NCI-H1092 treated with DMSO at 0.1 percent for 48 hours (cell line): Measurements from ENCODE around the gene PKDCC.
A peak's percentile ranks its signal among the peaks of the same experiment; 100 is the strongest.
"Not testable (repeated sequence)": the region's sequence is repeated elsewhere in the genome, so short reads cannot be mapped to it uniquely, and the experiment has no call there.

Experiments used
- DNase-seq: peaks from one replicate; lab custom pipeline; 2025; lab: John Stamatoyannopoulos, UW

The PKDCC gene

DNA sequence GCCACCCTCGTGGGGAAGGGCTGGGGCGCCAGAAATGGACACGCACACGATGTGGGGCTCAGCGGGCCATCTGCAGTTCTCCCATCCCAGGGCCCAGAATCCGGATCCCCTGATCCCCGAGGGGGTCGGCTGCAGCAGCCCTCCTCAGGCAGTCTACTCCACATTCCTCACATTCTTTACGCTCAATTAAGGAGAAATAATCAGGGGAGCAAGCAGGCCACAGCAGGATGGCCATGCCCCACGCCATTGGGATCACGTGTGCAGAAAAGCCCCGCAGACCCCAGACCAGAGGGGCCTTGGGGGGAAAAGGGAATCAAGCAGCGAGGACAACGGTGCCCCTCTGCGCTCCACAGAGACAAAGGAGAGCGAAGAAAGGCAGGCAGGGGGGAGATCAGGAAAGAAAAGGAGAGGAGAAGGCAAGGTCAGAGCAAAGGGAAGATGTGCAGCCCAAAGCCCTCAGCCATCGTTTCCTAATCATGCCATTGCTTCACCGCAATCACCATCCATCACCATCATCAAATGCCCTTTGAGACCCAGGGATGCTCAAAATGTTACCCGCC, 17.5 kb upstream of the PKDCC start:
- no peak for DNase-seq

DNA sequence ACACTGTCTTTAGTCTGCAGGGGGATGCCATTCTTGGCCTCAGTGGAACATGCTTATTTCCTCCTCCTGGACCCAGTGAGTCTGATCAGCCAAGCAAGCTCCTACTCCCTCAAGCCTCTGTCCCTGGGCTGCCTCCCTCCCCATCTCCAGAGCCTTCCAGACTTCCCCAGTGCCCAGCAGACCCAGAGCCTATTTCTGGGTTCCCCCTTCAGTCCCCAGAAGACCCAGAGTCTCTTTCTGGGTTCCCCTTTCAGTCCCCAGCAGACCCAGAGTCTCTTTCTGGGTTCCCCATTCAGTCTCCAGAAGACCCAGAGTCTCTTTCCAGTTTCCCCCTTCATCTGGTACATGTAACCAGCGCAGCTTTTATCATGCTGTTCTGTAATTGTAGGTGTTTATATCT, 17.0 kb upstream of the PKDCC start:
- no peak for DNase-seq

DNA sequence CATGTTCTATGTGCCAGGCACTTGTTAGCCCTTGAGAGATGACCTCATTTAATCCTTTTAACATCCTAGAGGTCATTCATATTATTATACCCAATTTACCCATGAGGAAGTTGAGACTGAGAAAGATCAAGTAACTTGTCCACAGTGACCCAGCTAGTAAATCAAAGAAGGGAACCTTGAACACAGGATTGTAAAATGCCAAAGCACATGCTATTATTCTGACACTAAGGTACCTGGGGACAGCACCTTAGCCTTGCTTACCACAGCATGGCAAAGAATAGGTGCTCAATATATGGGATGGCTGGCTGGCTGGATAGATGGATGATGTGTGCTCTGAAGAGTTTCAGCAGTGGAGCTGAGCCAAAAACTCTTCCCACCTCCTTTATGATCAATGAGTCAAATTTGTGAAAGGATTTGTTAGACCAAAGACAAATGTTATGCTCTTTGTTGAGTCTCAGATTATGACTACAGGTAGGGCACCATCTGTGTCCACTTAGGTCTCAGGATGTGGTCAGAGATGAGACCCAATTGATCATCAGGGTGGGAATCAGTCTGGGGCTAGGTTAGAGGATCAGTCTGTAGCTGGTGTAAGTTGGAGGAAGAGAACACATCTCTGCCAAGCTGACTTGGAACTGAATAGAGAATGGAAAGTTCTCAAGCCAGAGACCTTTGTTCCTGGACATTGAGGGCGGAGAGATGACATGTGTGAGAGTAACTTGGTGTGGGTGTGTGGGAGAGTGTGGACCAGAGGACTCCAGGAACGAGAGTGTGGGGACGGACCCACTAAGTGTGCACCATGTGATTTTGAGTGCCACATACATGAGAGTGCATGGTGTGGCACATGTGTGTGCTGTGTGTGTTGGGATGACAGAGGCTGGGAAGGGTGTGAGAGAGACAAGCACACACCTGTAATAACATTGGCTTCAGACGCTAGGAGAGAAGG, 16.3 kb upstream of the PKDCC start:
- no peak for DNase-seq

DNA sequence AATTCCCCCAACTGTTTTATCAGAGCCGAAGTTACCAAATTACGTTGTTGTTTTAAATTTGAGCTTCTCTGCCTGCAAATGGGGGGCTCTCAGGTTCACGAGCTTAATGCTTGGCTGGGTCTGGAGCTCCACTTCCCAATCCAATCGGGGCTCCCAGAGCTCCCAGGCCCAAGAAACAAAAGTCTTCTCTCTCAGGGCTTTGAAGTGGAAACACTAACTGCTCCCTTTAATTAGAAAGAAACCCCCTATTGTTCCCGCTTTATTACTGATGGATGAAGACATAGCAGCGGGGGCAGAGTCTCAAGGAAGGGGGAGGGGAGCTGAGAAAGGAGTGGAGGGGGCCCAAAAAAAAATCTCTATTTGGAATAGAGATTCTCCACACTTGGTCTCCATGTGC, 15.6 kb upstream of the PKDCC start:
- no peak for DNase-seq

DNA sequence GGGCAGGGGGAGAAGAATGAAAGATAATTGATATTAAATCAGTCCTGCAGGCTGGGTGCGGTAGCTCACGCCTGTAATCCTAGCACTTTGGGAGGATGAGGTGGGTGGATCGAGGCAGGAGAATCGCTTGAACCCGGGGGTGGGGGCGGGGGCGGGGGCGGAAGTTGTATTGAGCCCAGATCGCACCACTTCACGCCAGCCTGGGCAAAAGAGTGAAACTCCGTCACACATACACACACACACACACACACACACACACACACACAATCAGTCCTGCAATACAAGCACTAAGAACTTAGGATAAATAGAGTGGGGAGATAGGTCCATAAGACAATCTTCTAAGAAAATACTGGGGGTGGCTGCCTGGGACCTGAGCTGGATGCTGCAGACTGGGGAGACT, 15.1 kb upstream of the PKDCC start:
- no peak for DNase-seq

DNA sequence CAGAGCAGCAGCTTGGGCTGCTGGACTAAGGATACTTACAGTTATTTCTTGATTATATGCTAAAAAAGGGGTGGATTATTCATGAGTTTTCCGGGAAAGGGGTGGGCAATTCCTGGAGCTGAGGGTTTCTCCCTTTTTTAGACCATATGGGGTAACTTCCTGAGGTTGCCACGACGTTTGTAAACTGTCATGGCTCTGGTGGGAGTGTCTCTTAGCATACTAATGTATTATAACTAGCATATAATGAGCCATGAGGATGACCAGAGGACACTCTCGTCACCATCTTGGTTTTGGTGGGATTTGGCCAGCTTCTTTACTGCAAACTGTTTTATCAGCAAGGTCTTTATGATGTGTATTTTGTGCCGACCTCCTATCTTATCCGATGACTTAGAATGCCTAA, 13.7 kb upstream of the PKDCC start:
- not testable (repeated sequence) for DNase-seq

DNA sequence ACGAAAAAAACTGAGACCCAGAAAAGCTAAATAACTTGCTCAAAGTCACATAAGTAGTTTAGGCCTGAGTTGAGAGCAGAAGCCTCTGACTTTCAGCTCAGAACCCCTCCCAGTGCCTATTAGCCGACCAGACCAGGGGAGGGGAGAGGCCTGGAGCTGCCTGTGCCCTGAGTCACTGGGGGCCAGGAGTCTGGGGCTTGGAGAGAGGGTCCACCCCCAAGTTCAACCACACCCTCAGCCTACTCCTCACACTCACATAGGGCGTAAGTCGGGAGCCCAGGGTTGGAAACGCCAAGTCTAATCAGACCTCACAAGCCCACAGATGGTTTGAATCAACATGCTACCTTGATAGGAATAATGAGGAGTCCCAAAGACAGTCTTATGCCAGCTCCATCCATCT, 12.6 kb upstream of the PKDCC start:
- no peak for DNase-seq

DNA sequence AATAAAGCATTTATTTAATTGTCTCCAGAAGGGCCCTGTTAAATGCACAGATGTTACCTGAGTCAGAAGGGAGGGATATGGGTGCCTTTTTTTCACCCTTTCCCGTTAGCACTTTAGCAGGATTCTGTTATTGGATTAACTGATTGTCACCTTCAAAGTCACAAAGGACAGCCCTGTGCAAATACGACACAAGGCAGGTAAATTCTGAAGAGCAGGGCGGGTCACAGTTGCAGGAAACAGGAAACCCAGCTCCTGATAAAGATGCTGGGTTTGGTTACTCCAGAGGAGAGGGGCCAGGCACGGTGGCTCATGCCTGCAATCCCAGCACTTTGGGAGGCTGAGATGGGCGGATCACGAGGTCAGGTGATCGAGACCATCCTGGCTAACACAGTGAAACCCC, 11.4 kb upstream of the PKDCC start:
- no peak for DNase-seq

DNA sequence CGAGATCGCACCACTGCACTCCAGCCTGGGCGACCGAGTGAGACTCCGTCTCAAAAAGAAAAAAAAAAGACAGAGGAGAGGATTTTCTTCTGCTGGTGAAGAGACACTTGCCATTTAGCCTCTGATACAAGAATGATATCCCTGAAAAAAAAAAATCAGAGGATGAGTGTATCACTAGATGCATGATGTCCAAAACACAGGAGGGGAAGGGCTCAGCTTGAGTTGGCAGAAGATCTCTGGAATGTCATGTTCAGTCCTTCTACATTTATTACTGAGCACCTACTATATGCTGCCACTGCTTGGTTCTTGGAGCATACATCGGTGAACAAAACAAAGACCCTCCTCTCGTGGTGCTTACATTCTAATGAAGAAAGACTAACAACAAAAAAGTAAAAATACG, 10.9 kb upstream of the PKDCC start:
- no peak for DNase-seq

DNA sequence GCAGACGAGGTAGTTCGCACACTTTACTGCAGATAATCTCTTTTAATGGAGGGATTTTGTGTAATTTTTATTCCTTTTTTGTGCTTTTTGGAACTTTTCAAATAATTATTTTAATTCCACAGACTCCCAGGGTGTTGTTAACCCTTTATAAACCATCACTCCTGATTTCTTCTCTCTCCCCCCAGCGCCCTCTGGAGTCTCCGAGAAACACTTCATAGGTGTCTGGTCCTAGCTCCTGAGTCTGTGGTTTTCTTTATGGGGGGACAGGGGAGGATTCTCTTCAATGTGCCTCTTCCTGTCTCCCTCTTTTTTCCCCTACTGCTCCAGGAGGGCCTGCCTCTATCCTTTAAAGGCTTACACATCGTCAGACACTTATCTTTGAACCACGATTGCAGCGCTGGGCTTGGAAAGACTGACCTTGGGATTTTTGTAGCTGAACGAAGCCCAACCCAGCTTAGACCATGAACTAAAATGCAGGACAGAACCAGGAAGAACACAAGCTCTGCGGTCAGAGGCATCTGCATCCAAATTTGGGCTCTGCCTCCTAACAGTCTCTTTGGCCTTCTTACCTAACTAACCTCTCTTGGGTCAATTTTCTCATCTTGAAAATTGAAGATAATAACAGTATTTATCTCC, 7.1 kb upstream of the PKDCC start:
- DNase-seq, result no peak

DNA sequence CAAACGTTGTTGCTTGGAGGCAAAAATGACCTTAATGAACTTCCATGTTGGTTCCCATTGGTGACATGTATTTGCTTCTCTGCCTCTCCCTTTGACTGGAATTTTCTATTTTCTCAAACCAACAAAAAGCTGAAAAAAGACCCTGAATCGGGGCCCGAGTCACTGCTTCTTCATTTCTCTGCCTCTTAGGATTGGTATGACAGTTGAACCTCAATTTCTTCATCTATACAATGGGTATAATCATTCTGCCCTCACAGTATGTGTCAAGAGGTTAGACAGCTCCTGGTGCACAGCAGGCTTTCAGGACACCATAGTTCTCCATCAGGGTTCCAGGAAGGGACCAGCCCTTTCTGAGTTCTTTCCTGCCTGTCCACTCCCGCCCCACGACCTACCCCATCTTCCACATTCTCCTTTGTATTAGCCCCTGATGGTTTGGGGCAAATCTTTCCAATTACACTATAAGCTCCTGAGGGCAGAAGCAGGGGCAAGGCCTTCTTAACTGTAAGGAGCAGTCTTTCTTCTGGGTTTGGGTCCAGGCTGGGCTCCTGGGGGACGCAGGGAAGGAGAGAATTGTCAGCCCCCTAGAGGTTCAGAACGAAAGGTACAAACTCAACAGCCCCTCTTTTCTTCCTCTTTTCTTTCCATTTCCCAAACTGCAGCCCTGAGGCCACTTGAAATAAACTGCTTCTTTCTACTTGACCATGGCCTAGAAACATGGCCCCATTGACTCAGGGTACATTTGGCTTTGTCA, 6.3 kb upstream of the PKDCC start:
- DNase-seq, result no peak

DNA sequence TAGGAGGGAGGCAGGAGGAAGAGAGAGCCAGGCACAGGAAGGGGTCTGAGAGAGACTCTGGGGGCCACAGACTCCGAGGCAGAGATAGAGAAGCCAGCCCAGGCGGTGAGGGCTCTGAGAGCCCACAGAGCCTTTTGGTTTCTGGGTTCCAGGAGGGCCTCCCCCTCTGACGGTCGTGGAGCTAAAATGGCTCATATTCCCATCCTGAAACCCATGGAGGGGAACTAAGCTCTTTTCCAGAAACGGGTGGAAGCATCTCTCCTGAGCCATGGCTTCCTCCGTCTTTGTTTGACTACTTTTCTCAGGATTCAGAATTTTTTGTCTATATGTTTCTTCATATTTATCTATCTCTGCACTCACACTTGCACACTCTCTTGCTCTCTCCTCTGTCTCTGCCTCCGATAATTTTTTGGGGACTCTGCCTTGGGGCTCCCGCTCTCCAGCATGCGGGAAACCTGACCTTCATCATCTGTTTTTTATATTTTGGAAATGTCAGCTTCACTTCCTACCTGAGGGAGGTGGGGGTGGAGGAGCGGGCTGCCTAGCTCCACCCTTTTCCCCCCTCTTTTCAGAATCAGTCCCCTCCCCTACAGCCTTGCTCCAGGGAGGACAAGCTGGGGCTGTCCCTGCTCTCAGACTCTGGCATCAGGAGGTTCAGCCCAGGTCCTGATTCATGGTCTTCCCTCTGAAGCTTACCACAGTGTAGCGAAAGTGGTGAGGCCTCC, 5.0 kb upstream of the PKDCC start:
- DNase-seq, result no peak

DNA sequence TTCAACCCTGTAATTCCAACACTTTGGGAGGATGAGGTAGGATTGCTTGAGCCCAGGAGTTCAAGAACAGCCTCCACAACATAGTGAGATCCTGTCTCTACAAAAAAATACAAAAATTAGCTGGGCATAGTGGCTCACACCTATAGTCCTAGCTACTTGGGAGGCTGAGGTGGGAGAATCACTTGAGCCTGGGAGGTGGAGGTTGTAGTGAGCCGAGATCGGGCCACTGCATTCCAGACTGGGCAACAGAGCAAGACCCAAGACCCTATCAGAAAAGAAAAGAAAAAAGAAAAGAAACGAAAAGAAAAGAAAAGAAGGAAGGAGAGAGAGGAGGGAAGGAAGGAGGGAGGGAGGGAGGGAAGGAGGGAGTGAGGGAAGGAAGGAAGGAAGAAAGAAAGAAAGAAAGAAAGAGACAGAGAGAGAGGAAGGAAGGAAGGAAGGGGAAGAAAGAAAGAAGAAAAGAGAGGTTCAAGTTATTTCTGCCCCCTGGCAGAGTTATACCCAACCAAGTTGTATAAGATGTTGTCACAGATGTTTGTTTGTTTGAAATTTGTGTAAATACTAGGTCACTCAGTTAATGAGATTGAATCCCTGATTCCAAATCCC, 3.9 kb upstream of the PKDCC start:
- DNase-seq, result no peak

DNA sequence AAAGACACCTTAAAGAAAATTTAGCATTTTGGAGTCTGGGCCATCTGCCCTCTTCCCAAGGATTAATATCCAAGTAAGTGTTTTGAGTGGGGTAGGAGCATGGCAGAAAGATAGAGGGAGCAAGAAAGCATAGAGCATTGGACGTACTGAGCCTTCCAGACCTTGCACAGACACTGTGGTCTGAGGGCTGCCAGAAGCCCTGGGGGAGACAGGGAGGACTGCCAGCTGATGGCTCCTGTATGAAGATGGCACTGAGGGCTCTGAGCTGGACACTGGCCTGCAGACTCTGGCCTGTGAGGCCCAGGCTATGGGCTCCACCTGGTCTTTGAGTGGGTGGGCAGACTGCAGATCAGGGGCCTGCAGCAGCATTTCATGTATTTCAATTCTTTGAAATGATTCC, 2.9 kb upstream of the PKDCC start:
- DNase-seq, result no peak

DNA sequence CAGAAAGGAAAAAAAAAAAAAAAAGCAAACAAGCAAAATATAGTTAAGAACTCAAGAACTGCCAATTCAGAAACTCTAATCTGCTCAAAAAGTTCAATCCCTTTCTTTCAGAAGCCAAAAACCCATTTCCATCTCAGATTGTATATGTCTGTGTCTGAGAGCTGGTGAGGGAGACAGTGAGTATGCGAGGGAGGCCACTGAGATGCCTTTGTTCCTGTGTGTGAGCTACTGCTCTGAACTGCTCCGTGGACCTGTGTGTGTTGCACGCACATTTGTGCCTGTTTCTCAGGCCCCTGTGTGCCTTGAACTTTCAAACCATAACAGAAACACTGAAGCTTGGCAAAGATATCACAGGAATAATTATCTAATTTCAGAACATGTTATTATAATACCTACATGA, 2.5 kb upstream of the PKDCC start:
- DNase-seq, result no peak

DNA sequence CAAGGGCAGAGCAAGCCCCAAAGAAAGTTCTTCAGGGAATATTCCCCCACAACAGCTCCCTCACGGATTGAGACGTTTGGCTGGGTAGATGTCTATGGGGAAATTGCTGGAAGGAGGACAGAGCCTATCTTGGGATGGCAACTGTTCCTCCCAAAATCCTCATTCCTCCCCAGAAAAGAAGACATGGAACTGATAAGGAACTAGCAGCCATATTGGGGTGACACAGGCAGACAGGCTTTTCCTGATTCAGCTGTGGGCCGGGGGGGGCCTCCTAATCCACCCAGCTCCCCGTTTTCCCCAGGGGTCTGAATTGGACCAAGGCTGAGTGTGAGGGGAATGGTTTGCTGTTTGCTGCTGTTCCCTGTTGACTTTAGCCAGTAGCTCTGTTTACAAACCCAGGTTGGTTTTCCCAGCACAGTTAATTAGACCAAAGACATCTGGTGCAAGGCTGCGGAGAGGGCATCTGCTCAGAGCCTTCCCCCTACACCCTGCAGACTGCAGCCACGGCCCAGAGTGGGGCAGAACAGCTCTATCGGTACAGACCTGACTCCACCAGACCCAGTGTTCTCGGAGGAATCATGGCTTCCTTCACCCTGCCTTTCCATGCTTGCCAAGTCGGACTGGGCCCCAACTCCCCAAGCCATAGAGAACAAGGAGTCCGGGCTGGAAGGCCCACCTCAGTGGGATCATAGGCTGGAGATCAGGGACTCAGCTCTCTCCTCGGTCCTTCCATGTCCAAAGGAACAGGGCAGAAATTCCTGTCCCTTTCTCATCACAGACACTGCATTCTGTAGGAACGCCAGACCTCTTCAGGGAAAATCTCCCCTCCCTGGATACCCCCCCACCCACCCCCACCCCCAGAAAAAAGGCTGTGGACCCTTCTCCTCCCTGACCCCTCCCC, 1.7 kb upstream of the PKDCC start:
- DNase-seq, result peak; percentile 65

DNA sequence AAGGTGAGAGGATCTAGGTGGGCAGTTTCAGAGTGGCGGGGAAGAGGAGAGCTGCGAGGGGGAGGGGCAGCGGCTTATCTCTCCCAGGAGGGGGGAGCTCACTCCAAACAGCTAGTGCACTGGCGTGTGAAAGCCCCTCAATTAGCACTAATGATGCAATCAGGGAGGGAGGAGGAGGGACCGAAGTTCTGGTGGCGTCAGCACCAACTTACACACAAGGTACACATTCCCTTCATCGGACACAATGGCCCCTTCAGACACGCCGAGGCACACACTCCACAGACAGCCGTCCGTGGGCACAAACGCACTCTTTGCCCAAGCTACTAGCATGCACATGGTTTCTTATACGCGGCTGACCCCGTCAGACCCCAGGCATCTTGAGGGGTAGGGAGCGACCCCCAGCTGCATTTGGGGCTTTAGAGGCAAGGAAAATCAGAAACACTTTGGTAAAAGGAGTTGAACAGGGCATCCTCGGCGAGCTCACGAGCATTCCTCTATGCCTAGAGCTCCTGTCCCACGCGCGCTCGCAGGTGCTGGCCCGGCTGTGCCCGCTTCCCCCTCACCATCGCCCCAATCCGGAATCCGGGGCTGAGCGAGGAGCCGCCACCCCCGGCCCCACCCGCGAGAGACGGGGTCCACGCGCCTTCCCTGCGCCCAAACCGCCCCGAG, 868 bp upstream of the PKDCC start:
- DNase-seq, result peak; percentile 32

DNA sequence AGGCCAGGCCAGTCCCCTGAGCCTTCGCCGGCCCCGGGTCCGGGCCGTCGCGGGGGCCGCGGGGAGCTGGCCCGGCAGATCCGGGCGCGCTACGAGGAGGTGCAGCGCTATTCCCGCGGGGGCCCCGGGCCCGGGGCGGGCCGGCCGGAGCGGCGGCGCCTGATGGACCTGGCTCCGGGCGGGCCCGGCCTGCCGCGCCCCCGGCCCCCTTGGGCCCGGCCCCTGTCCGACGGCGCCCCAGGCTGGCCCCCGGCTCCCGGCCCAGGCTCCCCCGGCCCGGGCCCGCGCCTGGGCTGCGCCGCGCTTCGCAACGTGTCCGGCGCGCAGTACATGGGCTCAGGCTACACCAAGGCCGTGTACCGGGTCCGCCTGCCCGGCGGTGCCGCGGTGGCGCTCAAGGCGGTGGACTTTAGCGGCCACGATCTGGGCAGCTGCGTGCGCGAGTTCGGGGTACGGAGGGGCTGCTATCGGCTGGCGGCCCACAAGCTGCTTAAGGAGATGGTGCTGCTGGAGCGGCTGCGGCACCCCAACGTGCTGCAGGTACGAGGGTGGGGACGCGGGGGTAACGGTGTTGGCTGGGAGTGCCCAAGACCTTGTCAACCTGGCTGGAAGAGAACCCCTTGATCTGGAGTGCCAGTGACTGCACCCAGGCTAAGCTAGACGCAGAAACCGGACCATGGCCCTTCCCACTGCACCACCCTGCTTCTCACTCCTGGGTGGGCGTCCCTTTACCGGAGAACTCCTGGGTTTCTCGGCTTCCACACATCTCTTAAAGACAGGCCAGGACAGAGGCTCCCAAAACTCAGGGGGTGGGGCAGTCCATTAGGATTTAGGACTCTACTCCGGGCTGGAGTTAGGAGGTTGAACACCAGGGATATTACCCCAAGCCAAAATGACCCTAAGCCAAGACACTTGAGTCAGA, 739 bp downstream of the PKDCC start:
- DNase-seq, result no peak
